ENCODE measurements around the gene TXNDC2.

TXNDC2 gene

DNA sequence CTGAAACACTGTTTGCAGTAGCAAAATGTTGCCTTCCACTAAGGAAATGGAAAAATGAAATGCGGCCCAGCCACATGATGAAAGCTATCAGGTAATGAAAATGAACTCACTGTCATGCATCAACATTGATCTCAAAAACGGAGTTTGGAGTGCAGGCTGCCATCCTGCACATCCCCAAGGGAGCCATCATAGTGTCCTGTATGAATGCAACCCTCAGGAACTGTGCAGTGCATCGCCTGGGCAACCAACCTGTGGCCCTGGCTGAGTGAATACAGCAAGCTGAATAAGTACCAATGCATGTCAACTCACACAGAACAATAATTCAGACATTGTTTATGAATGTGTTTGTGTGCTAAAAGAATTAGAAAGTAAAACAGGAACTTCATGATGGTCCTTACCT lies 23.1 kb upstream of the TXNDC2 start:
- no peak overlapping the region for H3K4me2 ChIP-seq (ENCODE audit: low read length)
- H3K27ac ChIP-seq (ENCODE audit: low read length) = no peak overlapping the region

GRCh38 chr18:9863282-9863681 lies 22.5 kb upstream of the TXNDC2 start:
- Histone ChIP-seq H3K9me3 (ENCODE audit: insufficient read depth, low read length) (no peaks in the 10 kb centered on the region), H3K27me3 (ENCODE audit: low read depth, low read length) (no peaks in the 10 kb centered on the region), H3K4me1 (ENCODE audit: low read length) (no peaks in the 10 kb centered on the region), H2AFZ (ENCODE audit: low read depth, low read length) (no peak overlapping the region), H3K9ac (ENCODE audit: low read length) (no peak overlapping the region), H3K4me3 (ENCODE audit: low read length) (no peak overlapping the region), H3K36me3 (replicated peaks; ENCODE audit: low read depth, low read length) (no peaks in the 10 kb centered on the region), H3K27ac (ENCODE audit: low read length) (no peak overlapping the region), H4K20me1 (ENCODE audit: insufficient read depth, low read length) (no peaks in the 10 kb centered on the region), H3K79me2 (ENCODE audit: low read length) (no peaks in the 10 kb centered on the region), H3K4me2 (ENCODE audit: low read length) (no peak overlapping the region)
- TF ChIP-seq EZH2phosphoT487 (IDR thresholded peaks at IDR 0.05; ENCODE audit: low read depth) = no peak
- TF ChIP-seq, protein P1, sequence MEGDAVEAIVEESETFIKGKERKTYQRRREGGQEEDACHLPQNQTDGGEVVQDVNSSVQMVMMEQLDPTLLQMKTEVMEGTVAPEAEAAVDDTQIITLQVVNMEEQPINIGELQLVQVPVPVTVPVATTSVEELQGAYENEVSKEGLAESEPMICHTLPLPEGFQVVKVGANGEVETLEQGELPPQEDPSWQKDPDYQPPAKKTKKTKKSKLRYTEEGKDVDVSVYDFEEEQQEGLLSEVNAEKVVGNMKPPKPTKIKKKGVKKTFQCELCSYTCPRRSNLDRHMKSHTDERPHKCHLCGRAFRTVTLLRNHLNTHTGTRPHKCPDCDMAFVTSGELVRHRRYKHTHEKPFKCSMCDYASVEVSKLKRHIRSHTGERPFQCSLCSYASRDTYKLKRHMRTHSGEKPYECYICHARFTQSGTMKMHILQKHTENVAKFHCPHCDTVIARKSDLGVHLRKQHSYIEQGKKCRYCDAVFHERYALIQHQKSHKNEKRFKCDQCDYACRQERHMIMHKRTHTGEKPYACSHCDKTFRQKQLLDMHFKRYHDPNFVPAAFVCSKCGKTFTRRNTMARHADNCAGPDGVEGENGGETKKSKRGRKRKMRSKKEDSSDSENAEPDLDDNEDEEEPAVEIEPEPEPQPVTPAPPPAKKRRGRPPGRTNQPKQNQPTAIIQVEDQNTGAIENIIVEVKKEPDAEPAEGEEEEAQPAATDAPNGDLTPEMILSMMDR (IDR thresholded peaks at IDR 0.05; ENCODE audit: low read depth, low read length) = no peak

More for the DNA sequence above, 23.1 kb upstream of the TXNDC2 start:
- H3K36me3 ChIP-seq (replicated peaks; ENCODE audit: low read depth, low read length) = no peaks in the 10 kb centered on the region
- no peaks in the 10 kb centered on the region for H4K20me1 ChIP-seq (ENCODE audit: insufficient read depth, low read length)
- H3K9ac ChIP-seq (ENCODE audit: low read length) = no peak overlapping the region
- H3K79me2 ChIP-seq (ENCODE audit: low read length) = no peaks in the 10 kb centered on the region
- H3K9me3 ChIP-seq (ENCODE audit: insufficient read depth, low read length) = no peaks in the 10 kb centered on the region
- no peak overlapping the region for H3K4me3 ChIP-seq (ENCODE audit: low read length)
- H3K27me3 ChIP-seq (ENCODE audit: low read depth, low read length) = no peaks in the 10 kb centered on the region
- no peaks in the 10 kb centered on the region for H3K4me1 ChIP-seq (ENCODE audit: low read length)
- TF ChIP-seq, protein P1 (IDR thresholded peaks at IDR 0.05; ENCODE audit: low read depth, low read length) = no peak
- no peak for TF ChIP-seq EZH2phosphoT487 (IDR thresholded peaks at IDR 0.05; ENCODE audit: low read depth)
- no peak overlapping the region for H2AFZ ChIP-seq (ENCODE audit: low read depth, low read length)

- Histone ChIP-seq H4K20me1 (ENCODE audit: insufficient read depth, low read length) (no peaks in the 10 kb centered on the region), H3K4me3 (ENCODE audit: low read length) (no peak overlapping the region), H3K9me3 (ENCODE audit: insufficient read depth, low read length) (no peaks in the 10 kb centered on the region), H3K79me2 (ENCODE audit: low read length) (no peaks in the 10 kb centered on the region), H2AFZ (ENCODE audit: low read depth, low read length) (no peak overlapping the region), H3K27me3 (ENCODE audit: low read depth, low read length) (0 out of 2 replicates have a peak, but pooled peaks cover 3% of the 10 kb centered on the region), H3K9ac (ENCODE audit: low read length) (no peak overlapping the region), H3K4me1 (ENCODE audit: low read length) (no peaks in the 10 kb centered on the region), H3K36me3 (replicated peaks; ENCODE audit: low read depth, low read length) (no peaks in the 10 kb centered on the region), H3K4me2 (ENCODE audit: low read length) (no peak overlapping the region), H3K27ac (ENCODE audit: low read length) (no peak overlapping the region)
- TF ChIP-seq, protein P1 (IDR thresholded peaks at IDR 0.05; ENCODE audit: low read depth, low read length) = no peak
- no peak for TF ChIP-seq EZH2phosphoT487 (IDR thresholded peaks at IDR 0.05; ENCODE audit: low read depth)
Observed at GRCh38 chr18:9865764-9866490, 19.8 kb upstream of the TXNDC2 start.

DNA sequence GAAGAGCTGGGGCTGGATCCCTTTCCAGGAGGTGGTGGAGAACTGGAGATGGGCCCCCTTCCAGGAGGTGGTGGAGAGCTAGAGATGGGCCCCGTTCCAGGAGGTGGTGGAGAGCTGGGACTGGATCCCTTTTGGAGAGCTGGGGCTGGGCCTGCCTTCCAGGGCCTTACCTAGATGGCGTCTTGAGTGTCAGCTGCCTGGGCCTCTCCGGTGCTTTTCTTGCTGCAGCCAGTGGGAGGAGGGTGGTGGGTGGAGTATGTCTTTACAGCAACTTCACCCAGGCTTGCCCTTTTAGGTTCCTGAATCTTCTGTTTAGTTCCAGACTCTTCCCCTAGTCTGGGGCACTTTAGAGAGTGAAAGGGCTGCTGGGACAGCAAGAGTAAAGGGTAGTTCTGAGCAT lies 19.1 kb upstream of the TXNDC2 start:
- TF ChIP-seq EZH2phosphoT487 (IDR thresholded peaks at IDR 0.05; ENCODE audit: low read depth) = no peak
- TF ChIP-seq, protein P1 (IDR thresholded peaks at IDR 0.05; ENCODE audit: low read depth, low read length) = no peak
- Histone ChIP-seq H3K4me1 (ENCODE audit: low read length) (no peaks in the 10 kb centered on the region), H3K9ac (ENCODE audit: low read length) (no peak overlapping the region), H2AFZ (ENCODE audit: low read depth, low read length) (no peak overlapping the region), H3K9me3 (ENCODE audit: insufficient read depth, low read length) (no peaks in the 10 kb centered on the region), H4K20me1 (ENCODE audit: insufficient read depth, low read length) (no peaks in the 10 kb centered on the region), H3K36me3 (replicated peaks; ENCODE audit: low read depth, low read length) (no peaks in the 10 kb centered on the region), H3K79me2 (ENCODE audit: low read length) (no peaks in the 10 kb centered on the region), H3K27me3 (ENCODE audit: low read depth, low read length) (0 out of 2 replicates have a peak, but pooled peaks cover 3% of the 10 kb centered on the region), H3K4me2 (ENCODE audit: low read length) (no peak overlapping the region), H3K27ac (ENCODE audit: low read length) (no peak overlapping the region), H3K4me3 (ENCODE audit: low read length) (no peak overlapping the region)
